ENCODE results near the gene ADAMTS5.

The ADAMTS5 gene

DNA sequence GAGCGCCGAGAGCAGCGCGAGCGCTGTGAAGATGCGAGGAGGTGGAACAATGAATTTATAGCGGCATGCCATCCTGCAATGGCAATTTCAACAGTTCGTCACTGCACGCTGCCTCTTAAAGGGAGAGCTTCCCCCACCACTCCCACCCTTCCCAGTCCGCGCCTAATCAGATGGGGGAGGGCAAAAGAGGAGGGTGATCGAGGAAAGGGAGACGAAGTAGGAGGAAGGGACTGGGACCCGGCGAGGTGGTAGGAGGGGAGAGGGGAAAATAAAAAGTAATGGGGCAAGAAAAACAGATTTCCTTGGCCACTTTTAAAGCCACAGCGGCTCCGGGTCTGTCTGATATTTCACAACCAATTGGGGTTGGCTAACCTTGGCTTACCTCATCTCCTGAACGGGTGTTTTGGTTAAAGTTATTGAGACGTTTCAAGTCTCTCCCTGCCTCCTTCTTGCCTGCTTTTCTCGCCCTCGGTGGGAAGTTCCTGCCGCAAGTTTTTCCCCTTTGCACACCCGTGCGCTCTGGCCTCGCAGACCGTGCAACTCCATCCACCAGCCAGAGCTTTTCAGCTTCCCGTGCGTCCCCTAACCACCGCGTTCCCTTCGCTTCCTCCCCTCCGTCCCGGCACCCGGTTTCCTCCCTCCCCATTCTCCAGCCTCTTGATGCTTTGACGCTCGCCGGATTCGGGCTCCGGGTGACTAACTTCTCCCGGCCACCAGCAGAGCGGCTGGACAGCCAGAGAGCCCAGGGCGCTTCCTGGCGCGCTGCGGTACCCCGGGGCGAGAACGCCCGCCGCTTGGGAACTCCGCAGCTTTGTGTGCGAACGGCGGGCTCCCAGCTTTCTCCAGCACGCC, at the start of gene ADAMTS5:
Gene ADAMTS5, minus strand, starts transcription at position 27 of the 852 bp plus-strand sequence. CDS start 697 bp downstream, outside the sequence.
- no peak for DNase-seq (ENCODE audit: low read depth)

DNA sequence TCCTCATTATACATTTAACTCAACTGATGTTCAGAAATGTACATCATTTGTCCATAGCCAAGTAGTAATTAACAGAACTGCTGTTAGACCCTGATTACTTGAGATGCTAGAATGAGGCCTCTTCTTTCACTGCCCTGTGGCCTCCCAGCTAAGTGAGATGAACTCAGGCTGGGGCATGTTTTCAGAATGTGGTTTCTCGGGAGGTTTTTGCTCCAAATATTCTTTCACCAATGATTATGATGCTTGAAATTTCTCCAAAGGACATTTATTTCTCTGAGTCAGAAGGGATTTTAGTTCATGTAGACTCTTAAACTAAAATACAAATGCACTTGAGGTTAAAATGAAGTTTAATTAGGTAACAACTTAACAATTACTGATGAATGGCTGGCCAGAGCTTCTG, 34.6 kb upstream of the ADAMTS5 start:
- DNase-seq (ENCODE audit: low read depth): no peak

DNA sequence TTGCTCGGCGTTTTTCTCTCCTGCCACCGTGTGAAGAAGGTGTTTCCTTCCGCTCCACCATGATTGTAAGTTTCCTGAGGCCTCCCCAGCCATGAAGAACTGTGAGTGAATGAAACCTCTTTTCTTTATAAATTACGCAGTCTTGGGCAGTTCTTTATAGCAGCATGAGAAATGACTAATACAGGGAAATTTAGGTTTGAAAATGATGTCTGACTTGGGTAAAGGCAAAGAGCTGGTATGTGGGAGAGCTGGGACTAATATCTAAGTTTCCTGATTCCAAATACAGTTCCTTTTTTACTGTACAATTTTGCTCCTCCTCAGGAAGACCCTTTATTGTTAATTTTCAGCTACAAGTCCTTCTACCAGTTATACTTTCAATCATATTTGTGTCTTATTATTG, 16.7 kb upstream of the ADAMTS5 start:
- DNase-seq (ENCODE audit: low read depth): no peak

DNA sequence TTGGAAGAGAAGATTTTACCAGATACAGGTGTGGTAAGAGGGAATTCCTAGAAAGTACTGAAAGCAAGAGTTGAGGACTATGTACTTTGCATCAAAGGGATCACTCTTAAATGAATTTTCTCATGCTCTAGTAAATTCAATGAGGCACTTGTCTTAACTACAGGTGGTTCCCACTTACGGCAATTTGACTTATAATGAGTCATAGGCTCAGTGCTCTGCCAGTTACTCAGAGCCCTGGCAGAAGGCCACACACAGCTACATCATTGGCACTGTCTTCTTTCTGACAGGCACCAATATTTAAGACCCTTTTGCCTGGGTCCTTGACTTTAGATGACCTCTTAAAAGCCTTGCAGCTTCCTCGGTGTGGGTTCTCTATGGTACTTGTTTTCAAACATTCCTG, 15.9 kb upstream of the ADAMTS5 start:
- DNase-seq (ENCODE audit: low read depth): no peak

DNA sequence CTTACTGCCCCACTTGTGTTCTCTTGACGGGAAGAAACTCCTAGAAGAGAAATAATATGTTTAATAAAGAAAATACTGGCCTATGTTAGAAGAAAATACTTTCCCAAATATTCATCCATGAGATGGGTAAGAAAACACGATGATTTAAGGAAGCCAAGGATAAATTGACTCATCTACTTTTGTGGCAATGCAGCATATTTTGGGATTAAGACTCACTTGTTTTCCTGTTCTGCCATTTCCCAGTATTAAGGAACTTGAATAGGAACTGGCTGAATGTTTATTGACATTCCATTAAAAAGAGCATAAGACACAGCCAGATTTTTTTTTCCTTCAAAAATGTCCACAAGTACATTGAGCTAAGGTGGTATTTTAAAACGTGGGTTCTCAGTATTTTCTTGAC, 10.9 kb upstream of the ADAMTS5 start:
- DNase-seq (ENCODE audit: low read depth): no peak

DNA sequence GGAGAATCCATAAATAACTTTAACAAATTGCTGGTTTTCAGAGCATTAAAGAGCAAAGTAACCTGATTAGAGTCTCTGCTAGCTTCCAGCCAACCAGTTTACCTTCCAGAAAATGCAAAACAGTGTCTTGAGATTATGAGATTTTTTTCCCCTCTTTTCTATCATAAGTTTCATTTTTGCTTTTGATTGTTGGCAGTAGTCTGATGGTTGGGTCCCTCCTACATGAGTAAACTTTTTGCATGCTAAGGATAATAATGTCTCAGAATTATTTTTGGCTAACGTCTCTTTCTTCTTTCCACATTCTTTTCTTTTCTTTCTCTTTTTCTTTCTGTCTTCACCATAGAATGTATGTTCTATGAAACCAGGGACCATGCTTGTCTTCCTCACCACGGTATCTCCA, 6.3 kb upstream of the ADAMTS5 start:
- no peak for DNase-seq (ENCODE audit: low read depth)

DNA sequence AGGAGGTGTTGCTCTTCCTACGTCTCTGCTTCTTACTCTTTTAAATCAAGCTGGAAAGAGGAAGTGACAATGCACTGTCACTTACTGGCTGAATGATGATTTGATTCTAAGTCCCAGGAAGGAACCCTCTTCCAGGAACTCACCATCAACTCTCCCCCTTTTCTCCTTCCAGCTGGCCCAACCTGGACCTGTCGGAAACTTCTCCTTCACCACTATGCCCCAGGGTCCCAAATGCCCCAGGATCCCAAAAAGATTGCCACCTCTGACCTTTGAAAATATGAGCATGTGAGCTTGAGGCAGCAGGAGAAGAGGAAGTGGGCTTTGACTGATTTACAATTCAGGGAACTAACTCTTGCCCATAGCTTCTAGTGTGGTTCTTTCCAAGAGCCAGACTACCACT, 5.3 kb upstream of the ADAMTS5 start:
- no peak for DNase-seq (ENCODE audit: low read depth)

DNA sequence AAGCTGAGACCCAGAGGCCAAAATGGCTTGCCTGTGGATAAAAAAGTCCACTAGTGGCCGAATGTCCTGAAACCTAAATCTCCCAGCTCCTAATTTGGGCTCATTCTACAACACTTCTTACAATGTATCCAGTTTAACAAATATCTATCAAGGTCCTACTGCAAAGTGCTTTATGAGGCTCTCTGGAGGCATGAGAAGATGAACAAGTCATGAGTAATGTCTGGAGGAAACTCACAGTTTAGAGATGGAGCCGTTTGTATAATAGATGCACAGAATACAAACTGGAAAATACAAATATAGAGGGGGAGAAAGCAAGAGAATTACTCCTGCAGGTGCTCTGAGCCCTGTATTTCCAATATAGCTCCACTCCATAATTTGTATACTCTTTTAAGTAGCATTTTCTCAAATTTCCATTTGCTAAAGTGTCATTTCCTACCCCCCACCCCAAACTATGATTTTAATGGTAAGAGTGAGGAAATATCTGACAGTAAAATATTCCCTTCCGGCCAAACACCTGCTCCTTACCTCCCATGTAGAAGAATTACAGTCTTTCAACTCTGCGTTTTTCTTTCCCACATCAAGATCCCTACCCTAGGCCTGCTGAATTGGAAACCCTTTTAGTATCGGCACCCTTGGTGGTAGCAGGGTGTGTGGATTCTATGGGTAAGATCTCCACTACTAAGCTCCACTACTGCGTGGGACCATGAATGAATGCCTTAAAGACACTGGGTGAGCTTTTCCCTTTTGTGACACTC, 3.3 kb upstream of the ADAMTS5 start:
- no peak for DNase-seq (ENCODE audit: low read depth)

DNA sequence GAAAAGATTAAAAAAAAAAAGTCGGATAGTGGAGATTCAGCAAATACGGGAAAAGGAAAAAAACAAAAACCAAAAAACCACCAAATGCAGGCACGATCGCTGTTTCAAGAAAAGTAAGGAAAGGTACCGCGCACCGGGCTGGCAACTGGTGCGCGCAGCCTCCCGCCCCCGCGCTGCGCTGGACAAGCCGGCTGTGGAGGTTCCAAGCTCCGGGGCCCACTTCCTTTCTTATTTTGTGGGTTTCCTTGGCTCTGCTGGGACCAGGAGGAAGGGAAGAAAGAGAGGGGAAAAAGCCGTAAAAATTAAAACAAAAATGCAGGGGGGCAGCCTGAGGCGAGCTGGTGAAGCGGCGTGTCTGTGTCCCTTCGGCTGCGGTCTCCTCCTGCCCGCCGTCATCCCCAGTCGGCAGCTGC, 233 bp downstream of the ADAMTS5 start:
- no peak for DNase-seq (ENCODE audit: low read depth)

DNA sequence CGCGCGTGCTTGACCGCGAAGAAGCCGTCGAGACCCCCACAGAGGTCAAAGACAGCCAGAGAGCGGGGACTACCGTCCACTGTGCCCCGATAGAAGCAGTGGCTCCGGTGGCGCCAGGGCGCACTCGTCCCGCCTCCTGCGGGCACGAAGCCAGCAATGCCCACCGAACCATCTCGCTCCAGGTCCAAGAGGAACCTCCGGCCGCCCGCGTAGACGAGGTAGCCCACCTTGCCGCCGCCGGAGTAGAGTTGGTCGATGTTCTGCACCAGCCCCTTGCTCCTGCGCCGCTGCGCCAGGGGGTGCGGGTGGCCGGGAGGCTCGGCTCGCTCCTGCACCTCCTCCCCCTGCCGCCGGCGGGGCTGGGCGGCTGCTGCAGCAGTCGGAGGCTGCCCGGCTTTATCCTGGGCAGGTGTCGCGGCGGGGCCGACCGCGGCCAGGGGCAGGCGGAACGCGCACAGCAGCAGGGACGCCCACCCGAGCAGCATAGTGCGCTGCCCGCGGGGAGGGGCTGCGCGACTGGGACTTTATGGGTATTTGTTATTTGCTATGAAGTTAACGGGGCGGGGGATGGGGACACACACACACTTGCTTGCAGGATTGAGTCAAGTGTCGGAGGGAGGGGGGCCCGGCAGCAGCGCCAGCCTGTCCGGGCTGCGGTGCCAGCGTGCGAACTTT, 844 bp downstream of the ADAMTS5 start:
- no peak for DNase-seq (ENCODE audit: low read depth)

DNA sequence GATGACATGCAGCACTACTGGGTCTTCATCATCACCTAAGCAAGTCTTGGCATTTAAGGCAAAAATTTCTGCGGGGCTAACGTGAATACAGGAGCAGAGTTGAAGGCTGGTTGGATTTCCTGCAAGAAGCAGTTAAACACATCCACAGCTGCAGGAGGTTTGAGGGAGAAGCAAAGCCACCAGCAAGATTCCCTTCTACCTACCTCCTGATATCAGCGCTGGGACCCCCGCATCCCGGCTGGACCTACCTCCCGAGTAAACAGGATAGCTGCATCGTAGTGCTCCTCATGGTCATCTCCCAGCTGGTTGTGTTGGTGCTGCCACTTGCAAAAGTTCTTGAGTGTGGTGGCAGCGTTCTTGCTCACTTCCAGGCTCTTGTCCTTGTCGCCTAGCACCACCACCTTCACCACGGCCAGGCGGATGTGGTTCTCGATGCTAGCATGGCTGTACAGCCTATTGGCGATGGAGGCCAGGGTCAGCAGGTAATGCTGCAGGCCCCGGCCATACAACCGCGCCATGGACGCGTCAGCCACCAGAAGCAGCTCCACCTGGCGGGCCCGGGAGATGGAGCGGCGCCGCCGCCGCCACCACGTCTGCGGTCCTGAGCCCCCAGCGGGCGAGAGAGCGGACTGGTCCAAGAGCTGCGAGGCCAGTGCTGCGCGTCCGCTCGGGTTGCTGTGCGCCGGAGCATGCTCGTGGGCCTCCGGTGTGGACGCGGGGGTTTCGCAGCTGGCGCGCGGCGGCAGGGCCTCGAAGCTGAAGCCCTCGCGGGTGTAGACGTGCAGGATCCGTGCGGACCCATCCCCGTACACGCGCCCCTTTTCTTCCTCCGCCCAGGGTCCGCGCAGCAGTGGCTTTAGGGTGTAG, 1.6 kb downstream of the ADAMTS5 start:
- no peak for DNase-seq (ENCODE audit: low read depth)

DNA sequence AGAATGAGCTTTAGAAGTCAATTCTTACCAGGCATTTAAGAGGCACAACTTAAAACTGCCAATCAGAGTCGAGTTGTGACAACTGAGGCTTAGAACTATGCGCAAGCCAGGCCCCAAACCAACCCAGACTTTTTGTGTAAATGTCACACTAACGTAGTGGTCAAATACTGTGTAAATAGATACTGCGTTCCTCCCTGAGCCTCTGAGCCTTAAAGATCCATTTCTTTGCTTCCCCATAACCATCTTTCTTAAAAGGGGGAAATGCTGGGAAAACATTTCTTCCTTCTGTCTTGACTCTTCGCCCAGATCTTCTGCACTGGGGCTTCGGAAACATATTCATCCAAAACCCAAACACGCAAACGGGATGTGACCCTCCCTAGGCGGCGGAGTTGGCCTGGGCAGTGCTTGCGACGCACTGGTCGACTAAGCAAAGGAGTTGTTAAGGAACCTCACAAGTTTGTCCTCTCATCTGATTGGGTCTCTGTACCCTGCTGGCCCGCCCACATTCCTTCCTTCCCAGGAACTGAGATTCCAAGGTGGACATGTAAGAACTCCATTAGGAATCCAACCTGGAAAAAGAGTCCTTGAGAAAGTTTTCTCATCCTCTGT, 2.6 kb downstream of the ADAMTS5 start:
- DNase-seq (ENCODE audit: low read depth): no peak

DNA sequence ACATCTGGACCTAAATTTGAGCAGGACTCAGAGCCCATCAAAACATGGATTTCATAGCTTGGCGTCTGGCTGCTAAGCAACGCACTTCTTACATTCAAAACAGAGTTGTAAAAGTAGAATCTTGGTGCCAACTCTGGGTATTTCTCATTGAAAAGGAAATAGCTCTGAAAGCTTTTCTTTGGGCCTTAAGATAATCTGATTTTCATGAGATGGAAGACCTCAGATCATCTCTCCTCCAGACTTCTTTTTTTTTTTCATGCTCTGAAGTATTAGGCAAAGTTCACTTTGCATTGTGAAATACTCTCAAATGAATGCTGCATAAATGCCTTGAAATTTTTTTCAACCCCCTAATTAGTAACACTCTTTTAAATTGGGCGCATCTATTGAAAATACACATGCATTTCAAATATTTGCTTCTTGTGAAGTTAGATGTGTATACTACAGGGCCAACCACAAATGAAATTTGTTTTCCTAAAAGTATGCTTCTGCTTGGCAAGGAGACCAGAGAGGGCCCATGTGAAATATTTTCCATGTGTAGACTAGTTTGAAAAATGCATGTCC, 4.2 kb downstream of the ADAMTS5 start:
- DNase-seq (ENCODE audit: low read depth): no peak

DNA sequence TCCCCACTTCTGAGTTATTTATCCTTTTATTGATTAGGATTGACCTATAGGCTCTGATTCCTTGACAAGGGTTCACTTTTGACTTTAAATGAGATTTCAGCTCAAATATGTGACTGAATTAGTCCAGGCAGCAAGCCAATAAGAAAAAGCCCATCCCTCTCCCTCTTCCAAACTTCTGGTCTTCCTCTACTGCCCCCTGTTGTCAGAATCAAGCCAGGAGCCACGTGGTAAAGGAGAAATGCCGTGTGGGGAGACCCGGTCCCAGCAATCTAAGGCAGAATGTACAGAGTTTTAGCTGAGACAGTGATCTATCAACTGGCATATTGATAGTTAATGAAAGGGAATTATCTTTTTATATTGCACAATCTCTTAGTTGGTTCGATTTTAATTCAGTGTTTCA, 5.2 kb downstream of the ADAMTS5 start:
- no peak for DNase-seq (ENCODE audit: low read depth)

DNA sequence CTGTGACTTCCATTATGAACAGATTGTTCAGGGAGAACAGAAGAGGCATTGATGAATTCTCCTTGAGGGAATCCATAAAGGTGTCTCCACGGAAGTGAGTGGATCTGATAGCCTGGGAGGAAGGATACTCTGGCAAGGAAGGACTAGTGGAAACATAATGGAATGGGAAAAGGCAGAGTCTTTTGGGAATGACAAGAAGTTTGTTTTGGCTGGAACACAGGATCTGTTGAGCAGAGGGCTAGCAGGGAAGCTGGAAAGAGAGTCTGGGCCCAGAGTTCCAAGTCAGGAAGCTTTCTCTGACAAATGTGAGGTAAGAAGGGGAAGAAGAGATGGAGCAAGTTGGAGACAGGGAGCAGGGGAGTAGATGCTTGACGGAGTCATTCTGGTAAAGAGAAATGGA, 8.1 kb downstream of the ADAMTS5 start:
- DNase-seq (ENCODE audit: low read depth): no peak

DNA sequence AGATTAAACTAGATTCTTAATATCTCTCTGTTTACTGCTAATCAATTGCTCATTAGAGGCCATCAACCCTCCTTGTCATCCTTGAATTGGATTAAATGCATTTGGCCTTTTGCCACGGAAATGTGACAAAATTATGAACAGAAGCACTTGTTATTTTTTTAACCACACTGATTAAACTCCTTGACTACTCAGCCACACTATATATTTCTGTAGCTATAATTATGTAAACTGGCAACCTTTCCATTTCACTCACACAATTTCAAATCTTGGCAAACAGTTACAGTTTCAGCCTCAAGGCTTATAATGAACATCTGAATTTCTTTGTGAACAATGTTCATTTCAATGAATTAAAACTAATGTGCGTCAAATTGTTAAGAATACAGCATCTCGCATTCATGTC, 10.1 kb downstream of the ADAMTS5 start:
- DNase-seq (ENCODE audit: low read depth): no peak

DNA sequence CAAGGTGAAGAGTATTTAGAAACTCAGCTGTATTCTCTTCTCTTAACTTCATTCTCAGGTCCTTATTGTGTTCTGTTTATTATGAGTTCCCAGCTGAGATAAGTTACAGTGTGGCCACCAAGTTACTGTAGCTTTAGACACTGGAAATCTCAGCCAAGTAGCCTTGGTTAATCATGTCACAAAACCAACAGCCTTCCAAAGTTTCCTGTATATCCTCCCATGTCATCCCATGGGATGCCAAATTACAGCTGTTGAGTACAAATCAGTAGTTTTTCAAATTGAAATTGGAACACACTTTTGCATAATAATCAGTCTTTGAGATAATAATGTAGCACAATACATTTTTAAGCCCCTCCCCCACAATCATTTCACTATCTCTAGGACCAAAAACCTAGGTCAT, 10.7 kb downstream of the ADAMTS5 start:
- no peak for DNase-seq (ENCODE audit: low read depth)

DNA sequence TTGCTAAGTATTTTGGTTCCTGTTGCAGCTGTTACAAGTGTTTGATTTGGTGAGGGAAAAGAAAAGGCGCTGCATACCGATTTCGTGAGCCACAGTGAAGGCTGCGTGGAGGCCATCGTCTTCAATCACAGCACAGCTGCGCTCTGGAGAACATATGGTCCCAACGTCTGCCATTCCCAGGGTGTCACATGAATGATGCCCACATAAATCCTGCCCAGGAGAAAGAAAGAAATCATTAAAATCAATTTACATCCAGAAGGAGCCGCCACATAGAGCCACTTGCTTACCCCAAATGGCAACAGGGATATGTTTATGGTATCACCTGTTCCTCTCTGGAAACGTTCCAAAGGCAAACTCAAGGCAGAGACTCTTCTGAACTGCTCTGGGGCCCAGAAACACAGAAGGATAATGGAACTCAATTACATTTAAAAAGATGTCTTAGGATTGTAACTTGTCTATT, 12.2 kb downstream of the ADAMTS5 start:
- DNase-seq (ENCODE audit: low read depth): no peak

DNA sequence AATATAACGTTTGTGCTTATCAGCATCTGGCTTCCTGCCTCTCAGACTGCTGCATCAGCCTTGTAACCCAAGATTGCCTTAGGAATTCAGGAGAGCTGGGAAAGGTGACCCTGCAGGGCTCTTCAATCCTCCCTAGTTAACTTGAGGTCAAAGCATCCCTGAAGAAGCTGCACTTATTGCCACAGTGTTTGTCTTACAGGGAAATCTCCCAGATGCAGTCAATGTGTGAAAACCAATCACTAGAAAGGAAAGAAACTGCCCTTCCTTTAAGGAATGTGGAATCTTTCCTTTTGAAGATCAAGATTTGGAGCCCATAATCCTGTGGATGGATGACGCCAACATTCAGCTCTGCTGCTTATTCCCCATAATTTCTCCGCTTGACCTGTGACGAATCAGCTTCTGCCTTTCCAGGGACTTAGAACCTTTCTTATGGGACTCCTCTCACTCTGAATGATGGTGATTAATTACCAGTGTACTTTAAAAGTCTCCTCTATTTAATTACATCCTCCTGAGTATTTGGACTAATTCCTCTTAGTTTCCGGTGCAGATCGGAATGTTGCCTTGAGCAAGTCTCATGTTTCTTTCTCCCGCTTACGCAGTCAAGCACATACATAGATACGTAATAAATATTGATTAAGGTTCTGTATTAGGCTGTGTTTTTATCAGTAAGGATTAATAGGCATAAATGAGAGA, 14.4 kb downstream of the ADAMTS5 start:
- DNase-seq (ENCODE audit: low read depth): no peak

DNA sequence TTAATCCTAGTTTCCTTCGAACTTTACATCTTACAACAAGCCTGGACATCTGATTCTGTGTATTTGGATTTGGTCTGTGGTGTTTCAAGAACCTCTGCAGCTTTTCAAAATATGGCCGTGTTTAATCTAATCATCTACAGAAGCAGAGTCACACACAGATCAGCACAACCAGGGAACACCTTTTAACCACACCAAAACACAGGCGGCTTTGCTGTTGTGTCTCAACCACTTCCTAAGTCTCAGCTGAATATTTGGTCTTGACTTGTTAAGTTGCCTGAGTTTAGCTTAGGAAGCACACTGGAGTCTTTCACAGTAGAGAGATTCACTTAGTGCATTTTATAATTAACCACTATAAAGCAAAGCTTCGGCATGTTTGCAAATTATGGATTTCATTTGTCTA, 17.1 kb downstream of the ADAMTS5 start:
- DNase-seq (ENCODE audit: low read depth): no peak
